ENCODE data around the gene PLP2. TPM values are rescaled to one million over a fixed set of nuclear protein-coding genes. Genes with fewer than 3 reads are reported as not detected.
"Not testable (repeated sequence)": the region's sequence is repeated elsewhere in the genome, so short reads cannot be mapped to it uniquely, and the experiment has no call there.

PLP2 gene
- total and polyA plus RNA-seq, 7 donors: 17.8 to 320 (median 77.7) TPM

GRCh38 chrX:49165901-49166881 lies 5.5 kb upstream of the PLP2 start:
- no peaks in the 10 kb centered on the region for H3K4me1 ChIP-seq
- H3K27me3 ChIP-seq (ENCODE audit: insufficient read depth in 3 of 3, low read length in 2 of 3): no peaks in the 10 kb centered on the region
- DNase-seq (peak; percentile 80 to 91), ATAC-seq (peak; percentile 41 to 63 (median 58))
- H3K4me3 ChIP-seq: peak overlapping the region; percentile 67
- WGBS, 3 donors: 5 to 37% (median 14%) methylated on average over 38 to 61 of the region's 61 CpGs
- H3K27ac ChIP-seq: peak overlapping the region; percentile 93
- TF ChIP-seq CTCF (IDR thresholded peaks at IDR 0.05): peak; percentile 27
- H3K9me3 ChIP-seq: no peaks in the 10 kb centered on the region
- intact Hi-C loops (cut with DNase I): no loop called here
- no peaks in the 10 kb centered on the region for H3K36me3 ChIP-seq (ENCODE audit: insufficient read depth in 1 of 2, low read depth in 1 of 2)

- 2 to 36% (median 2%) methylated on average over 26 to 35 of the region's 35 CpGs for WGBS, 3 donors
- intact Hi-C loops (cut with DNase I): no loop called here
- H3K27ac ChIP-seq: peak overlapping the region; percentile 93
These were observed 4.6 kb upstream of the PLP2 start for GRCh38 chrX:49166914-49167739.

GRCh38 chrX:49167740-49168108 lies 4.0 kb upstream of the PLP2 start:
- Histone ChIP-seq H3K4me3 (peak overlapping the region; percentile 67), H3K27me3 (ENCODE audit: insufficient read depth in 3 of 3, low read length in 2 of 3) (no peaks in the 10 kb centered on the region), H3K9me3 (no peaks in the 10 kb centered on the region), H3K4me1 (no peaks in the 10 kb centered on the region), H3K27ac (peak overlapping the region; percentile 93), H3K36me3 (ENCODE audit: insufficient read depth in 1 of 2, low read depth in 1 of 2) (no peaks in the 10 kb centered on the region)
- intact Hi-C loops (cut with DNase I): no loop called here
- no peak for TF ChIP-seq CTCF (IDR thresholded peaks at IDR 0.05)
- ATAC-seq (peak in 2 of 4 donors; percentile 34 to 38), DNase-seq (no peak)
- 36 to 77% (median 48%) methylated on average over 3 of the region's 3 CpGs for WGBS, 3 donors

More at GRCh38 chrX:49166914-49167739, 4.6 kb upstream of the PLP2 start:
- ATAC-seq (peak; percentile 65 to 68 (median 66)), DNase-seq (peak; percentile 81 to 85)
- H3K36me3 ChIP-seq (ENCODE audit: insufficient read depth in 1 of 2, low read depth in 1 of 2): no peaks in the 10 kb centered on the region
- H3K4me1 ChIP-seq: no peaks in the 10 kb centered on the region
- no peak for TF ChIP-seq CTCF (IDR thresholded peaks at IDR 0.05)
- H3K4me3 ChIP-seq: peak overlapping the region; percentile 67
- no peaks in the 10 kb centered on the region for H3K27me3 ChIP-seq (ENCODE audit: insufficient read depth in 3 of 3, low read length in 2 of 3)
- H3K9me3 ChIP-seq: no peaks in the 10 kb centered on the region

DNA sequence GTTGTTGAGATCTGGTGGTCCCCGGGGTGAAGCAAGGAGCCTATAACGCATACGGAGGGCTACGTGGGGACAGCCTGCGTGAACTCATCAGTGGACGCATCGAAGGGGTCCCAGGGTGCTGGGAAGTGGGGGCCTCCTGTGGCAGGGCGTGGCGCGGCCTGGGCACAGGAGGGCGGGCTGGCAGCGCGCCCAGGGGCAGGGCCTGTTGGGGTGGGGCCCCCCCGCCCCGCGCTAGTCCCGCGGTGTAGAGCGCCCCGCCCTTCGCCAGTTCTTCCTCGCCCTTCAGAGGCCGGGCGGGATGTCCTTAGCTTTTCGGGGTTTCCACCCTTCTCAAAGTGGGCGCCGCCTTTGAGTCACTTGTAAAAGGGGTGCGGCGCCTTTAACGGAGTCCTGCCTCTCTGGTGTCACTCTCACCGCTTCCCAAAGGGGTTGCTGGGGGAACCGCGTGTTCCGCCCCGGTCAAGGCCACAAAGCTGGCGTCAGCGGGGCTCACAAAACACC lies 632 bp downstream of the PLP2 start:
- no peak for TF ChIP-seq CTCF (IDR thresholded peaks at IDR 0.05)
- DNase-seq (peak; percentile 66 to 86), ATAC-seq (peak; percentile 72 to 81 (median 75))
- Histone ChIP-seq H3K4me3 (peak overlapping the region; percentile 75), H3K27ac (peak overlapping the region; percentile 86), H3K36me3 (ENCODE audit: insufficient read depth in 1 of 2, low read depth in 1 of 2) (peaks cover 0 to 29% of the 10 kb centered on the region in 2 donors), H3K4me1 (no peaks in the 10 kb centered on the region), H3K9me3 (no peaks in the 10 kb centered on the region), H3K27me3 (ENCODE audit: insufficient read depth in 3 of 3, low read length in 2 of 3) (no peaks in the 10 kb centered on the region)
- WGBS, 3 donors: 0 to 20% (median 0%) methylated on average over 21 to 36 of the region's 37 CpGs
- intact Hi-C loops (cut with DNase I): no loop called here

DNA sequence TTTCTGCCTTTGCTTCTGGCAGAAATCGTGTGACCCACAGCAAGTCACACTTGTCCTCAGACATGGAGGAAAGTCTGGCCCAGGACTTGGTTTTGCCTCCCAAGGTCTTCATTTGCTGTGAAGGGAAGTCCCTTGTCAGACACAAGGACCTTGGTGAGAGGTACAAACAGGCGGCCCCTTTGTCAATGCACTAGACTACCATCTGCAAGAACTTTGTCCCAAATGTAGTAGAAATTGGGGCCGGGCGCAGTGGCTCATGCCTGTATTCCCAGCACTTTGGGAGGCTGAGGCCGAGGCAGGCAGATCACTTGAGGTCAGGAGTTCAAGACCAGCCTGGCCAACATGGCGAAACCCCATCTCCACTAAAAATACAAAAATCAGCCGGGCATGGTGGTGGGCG lies 1.8 kb downstream of the PLP2 start:
- intact Hi-C loops (cut with DNase I); ATAC-seq; H3K9me3 ChIP-seq; H3K4me3 ChIP-seq; H3K4me1 ChIP-seq; DNase-seq; H3K27me3 ChIP-seq (ENCODE audit: insufficient read depth in 3 of 3, low read length in 2 of 3): not testable (repeated sequence)
- Histone ChIP-seq H3K36me3 (ENCODE audit: insufficient read depth in 1 of 2, low read depth in 1 of 2) (peaks cover 0 to 29% of the 10 kb centered on the region in 2 donors), H3K27ac (peak overlapping the region; percentile 86)
- WGBS, 3 donors: 81 to 93% (median 85%) methylated on average over 8 of the region's 8 CpGs
